Measurements from ENCODE around the gene DCTN4. TPM values are rescaled to one million over a fixed set of nuclear protein-coding genes. Genes with fewer than 3 reads are reported as not detected.

Gene DCTN4
- total RNA-seq, 1 experiment from 2014 or later = 48.5 TPM

DNA sequence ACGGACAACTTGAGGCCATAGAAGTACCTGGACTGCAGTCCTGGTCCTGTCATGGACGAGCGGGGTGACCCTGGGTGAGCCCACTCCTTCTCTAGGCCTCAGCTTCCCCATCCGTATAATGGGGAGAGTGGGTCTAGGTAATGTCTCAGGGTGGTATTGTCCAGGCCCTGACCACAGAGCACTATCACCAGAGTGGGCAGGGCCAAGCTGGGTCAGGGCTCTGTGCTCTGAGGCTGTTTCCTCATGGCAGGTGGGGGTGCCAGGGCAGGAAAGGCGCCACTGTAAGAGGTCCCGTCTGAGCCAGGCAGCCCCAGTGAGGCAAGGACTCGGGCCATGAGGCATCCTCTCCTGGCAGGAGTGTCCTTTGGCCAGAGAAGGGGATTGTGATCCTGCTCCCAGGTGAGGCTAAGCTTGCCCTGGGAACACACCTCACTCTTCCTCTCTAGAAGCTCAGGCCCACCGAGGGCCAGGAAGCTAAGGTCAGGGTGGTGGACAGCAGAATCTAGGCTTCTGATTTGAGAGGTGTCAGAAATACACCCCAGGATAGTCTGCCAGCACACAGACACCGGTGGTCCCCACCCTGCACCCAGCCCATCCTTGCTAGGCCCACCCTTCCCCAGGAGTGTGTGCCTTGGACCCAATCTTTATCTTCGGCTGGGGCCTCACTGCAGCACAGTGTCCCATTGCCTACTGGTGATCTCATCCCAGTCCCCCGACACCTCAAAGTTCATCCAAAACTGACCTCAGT is 99.3 kb downstream of the DCTN4 start:
- peaks cover 4% of the 10 kb centered on the region for H3K23me2 ChIP-seq (ENCODE audit: insufficient read length, low read depth, low read length, poor library complexity, severe bottlenecking)
- H2AFZ ChIP-seq (ENCODE audit: low read length) = no peak overlapping the region
- Mint-ChIP-seq H3K4me1 (peaks cover 19 to 41% of the 10 kb centered on the region in 2 experiments), H3K27me3 (ENCODE audit: low read depth) (peaks cover 26% of the 10 kb centered on the region), H3K36me3 (ENCODE audit: insufficient read depth in 1 of 3, low read depth in 3 of 3) (no peaks in the 10 kb centered on the region; a peak in 1 of 7 replicates), H3K4me3 (no peak overlapping the region), H3K27ac (no peak overlapping the region; a peak in 2 of 7 replicates), H3K9me3 (no peaks in the 10 kb centered on the region)
- no peak overlapping the region for H2BK15ac ChIP-seq (ENCODE audit: low read depth, low read length)
- peak; percentile 19 for DNase-seq
- TF ChIP-seq, protein P1, sequence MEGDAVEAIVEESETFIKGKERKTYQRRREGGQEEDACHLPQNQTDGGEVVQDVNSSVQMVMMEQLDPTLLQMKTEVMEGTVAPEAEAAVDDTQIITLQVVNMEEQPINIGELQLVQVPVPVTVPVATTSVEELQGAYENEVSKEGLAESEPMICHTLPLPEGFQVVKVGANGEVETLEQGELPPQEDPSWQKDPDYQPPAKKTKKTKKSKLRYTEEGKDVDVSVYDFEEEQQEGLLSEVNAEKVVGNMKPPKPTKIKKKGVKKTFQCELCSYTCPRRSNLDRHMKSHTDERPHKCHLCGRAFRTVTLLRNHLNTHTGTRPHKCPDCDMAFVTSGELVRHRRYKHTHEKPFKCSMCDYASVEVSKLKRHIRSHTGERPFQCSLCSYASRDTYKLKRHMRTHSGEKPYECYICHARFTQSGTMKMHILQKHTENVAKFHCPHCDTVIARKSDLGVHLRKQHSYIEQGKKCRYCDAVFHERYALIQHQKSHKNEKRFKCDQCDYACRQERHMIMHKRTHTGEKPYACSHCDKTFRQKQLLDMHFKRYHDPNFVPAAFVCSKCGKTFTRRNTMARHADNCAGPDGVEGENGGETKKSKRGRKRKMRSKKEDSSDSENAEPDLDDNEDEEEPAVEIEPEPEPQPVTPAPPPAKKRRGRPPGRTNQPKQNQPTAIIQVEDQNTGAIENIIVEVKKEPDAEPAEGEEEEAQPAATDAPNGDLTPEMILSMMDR (conservative IDR thresholded peaks at IDR 0.05) = no peak
- no peak overlapping the region for H3K56ac ChIP-seq (ENCODE audit: insufficient read length, low read depth, low read length)
- H3K79me2 ChIP-seq (ENCODE audit: insufficient read depth, low read length) = no peaks in the 10 kb centered on the region
- H2AK5ac ChIP-seq (ENCODE audit: insufficient read length, low read length) = no peak overlapping the region
- H3K79me1 ChIP-seq (ENCODE audit: insufficient read depth, low read depth, low read length, poor library complexity, severe bottlenecking) = no peaks in the 10 kb centered on the region
- no peak overlapping the region; the same call in 1 of the 2 replicates for H3K14ac ChIP-seq (ENCODE audit: insufficient read depth, low read length)
- H3K9ac ChIP-seq (ENCODE audit: extremely low read depth, insufficient read length, low read length) = no peak overlapping the region
- no peak overlapping the region for H2BK5ac ChIP-seq (ENCODE audit: insufficient read length, low read length)
- no peak overlapping the region for H2BK12ac ChIP-seq (ENCODE audit: insufficient read length, low read depth, low read length)
- no peak overlapping the region for H4K91ac ChIP-seq (ENCODE audit: insufficient read length, low read depth, low read length)
- H3K4ac ChIP-seq (ENCODE audit: low read depth, low read length) = no peak overlapping the region
- H3K4me2 ChIP-seq (ENCODE audit: insufficient read depth, insufficient read length, low read length) = no peak overlapping the region
- H3K9me3 ChIP-seq (ENCODE audit: control insufficient read depth, low read depth, low read length) = no peaks in the 10 kb centered on the region
- H2BK20ac ChIP-seq (ENCODE audit: low read depth, low read length, poor library complexity, severe bottlenecking) = no peak overlapping the region
- no peaks in the 10 kb centered on the region; the same call in 1 of the 2 replicates for H3K27me3 ChIP-seq (ENCODE audit: insufficient read depth, low read length)
- H4K5ac ChIP-seq (ENCODE audit: insufficient read length, low read depth, low read length) = no peak overlapping the region
- no peak overlapping the region for H3K23ac ChIP-seq (ENCODE audit: insufficient read length, low read depth, low read length)
- no peak overlapping the region for H2BK120ac ChIP-seq (ENCODE audit: low read depth, low read length, poor library complexity, severe bottlenecking)
- no peak overlapping the region for H3K18ac ChIP-seq (ENCODE audit: insufficient read length, low read depth, low read length)
- no peaks in the 10 kb centered on the region for H4K20me1 ChIP-seq (ENCODE audit: control insufficient read depth, insufficient read depth, insufficient read length)
- H3T11ph ChIP-seq (ENCODE audit: low read length) = no peak overlapping the region
- H4K8ac ChIP-seq (replicated peaks; ENCODE audit: insufficient read length, low read depth, low read length) = no peak overlapping the region
- H3K4me1 ChIP-seq (ENCODE audit: insufficient read depth, low read length) = no peaks in the 10 kb centered on the region
- no peak overlapping the region for H3K27ac ChIP-seq (ENCODE audit: insufficient read length, low read depth, low read length)
- no CpG with 5 or more reads among the region's 11 CpGs for WGBS (ENCODE audit: extremely low coverage, insufficient read length, low lambda C conversion rate)

All from H9 (cell line).